HG03066 (cell line): Measurements from ENCODE around the gene TCF19.
A peak's percentile ranks its signal among the peaks of the same experiment; 100 is the strongest.
"Not testable (repeated sequence)": the region's sequence is repeated elsewhere in the genome, so short reads cannot be mapped to it uniquely, and the experiment has no call there.

ENCODE experiments used
- ATAC-seq: cut with Tn5 transposase; IDR thresholded peaks from one replicate; pipeline ENCODE4 v1.9.1; 2021; ENCODE audit warnings: low read depth; ENCODE audit not compliant: unreplicated experiment

TCF19 gene

DNA sequence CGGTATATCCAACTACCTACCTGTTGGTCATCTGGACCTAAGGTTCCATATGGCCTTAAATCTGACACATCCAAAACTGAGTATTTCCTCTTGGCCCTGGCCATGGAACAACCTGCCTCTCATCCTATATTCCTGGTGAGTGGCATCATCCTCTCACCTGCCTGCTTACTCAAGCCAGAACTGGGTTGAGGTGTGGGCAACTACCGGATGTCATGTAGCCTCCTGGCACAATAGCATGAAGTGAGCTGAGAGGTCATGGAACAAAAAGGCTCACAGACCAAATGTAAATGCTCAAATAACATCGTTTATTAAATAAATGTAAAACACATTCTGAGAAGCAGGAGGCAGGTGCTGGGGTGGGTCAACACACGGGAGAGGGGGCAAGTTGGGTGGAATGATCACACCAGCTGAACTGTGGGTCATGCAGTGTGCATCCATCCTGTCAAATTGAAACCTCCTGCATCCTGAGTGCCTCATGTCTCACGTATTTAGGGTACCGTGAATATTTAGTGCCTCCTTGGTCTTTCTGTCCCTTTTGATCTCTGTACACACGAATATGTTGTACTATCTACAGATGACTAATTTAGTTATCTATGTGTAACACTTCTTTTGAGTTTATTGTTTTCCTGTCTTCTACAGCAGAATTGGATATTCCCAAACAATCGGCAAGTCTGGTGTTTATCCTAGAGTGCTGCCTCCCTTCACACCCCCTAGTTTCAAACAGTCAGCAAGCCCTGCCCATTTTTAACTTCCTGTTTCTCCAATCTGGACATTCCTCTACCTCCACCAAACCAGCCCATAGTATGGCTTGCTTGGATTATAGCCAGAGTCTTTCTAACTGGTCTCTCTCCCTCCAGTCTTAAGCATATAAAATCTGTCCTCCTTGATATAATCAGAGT, 20.0 kb downstream of the TCF19 start:
- no peak for ATAC-seq

DNA sequence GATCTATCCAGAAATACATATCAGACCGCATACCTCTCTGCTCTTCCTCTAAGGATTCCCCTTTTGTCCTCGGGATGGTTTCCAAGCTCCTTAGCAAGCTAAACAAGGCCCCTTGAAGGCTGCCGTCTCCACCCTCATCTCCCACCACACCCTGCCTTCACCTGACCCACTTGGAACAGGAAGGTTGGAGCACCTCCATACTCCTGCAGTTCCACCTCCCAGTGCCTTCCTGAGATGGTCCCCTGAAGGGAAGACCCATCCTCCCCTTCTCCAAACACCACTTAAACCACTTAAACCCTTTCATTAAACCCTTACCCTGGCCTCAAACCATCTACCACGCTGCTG, 20.6 kb downstream of the TCF19 start:
- no peak for ATAC-seq

- ATAC-seq, result no peak
Measured at GRCh38 chr6:31179896-31180295, 21.5 kb downstream of the TCF19 start.

DNA sequence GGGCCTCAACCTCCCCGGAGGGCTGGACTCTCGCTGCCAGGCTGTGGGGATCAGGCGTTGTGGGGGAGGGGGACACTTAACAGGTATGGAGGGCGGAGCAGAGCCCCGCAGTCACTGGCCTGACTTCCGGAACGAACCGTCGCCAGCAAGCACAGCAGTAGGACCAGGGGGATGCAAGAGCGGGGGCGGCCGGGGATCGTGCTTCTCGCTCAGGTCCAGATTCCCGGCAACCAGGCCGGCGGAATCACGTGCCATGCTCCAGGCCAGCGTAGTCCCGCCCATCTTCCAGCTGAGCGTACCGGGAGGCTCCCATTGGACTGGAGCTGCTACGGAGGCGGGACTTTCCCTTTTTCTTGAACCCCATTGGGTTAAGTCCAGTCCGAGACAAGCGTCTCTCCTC, 22.1 kb downstream of the TCF19 start:
- no peak for ATAC-seq

DNA sequence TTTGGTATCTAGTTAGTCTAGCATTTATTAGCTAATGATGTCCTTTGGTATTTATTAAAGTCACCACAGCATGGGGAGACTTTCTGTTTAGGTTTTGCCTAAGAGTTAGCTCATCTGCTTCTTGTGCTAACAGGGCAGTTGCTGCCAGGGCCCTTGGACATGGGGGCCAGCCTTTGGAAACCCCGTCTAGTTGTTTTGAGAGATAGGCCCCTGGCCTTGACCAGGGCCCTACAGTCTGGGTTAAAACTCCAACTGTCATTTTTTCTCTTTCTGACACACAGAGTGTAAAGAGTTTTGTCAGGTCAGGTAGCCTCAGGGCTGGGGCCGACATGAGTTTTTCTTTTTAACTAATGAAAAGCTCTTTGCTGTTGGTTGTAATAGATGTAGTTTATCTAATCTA, 24.9 kb downstream of the TCF19 start:
- not testable (repeated sequence) for ATAC-seq

- ATAC-seq, result not testable (repeated sequence)
Measured at GRCh38 chr6:31183859-31184258, 25.5 kb downstream of the TCF19 start.

DNA sequence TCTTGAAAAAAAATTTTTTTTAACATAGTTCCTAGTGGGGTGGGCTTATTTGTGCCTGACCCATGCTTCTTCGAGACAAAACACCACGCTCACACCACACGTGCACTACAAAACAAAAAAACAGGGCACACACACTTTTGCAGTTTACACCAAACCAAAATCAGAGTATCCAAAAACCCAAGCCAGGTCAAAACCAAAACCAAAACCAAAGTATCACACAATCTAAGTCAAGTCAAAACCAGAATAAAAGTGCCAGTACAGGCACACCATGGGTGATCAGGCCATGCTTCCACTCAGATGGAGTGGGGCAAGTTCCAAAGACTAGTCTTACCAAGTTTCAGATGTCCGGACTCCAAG, 27.3 kb downstream of the TCF19 start:
- not testable (repeated sequence) for ATAC-seq

DNA sequence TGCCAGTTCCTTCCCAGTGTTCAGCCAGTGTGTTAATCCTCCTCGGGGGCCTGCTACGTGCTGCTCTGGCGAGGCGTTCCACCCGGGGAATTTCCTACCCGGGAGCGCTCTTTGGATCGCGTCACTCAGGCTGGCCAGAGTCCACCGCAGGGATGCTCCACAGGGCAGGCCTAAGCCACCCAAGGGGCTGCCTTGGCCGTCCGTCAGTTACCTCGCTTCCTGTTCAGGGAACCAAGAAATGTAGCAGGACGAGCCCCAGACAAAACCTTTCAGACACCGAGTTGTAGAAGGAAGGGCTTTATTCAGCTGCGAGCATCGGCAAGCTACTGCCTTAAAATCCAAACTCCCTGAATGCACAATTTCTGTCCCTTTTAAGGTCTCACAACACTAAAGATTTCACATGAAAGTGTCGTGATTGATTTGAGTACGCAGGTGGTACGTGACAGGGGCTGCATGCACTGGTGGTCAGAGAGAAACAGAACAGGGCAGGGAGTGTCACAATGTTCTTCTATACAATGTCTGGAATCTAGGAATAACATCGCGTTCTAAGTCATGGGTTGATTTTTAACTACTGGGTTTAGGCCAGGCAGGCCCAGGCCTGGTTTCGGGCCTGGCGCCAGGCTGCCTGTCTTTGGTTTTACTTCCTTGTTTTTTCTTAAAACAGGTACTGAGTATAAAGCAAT, 27.8 kb downstream of the TCF19 start:
- no peak for ATAC-seq

- no peak for ATAC-seq
Measured at GRCh38 chr6:31187780-31188194, 29.4 kb downstream of the TCF19 start.

DNA sequence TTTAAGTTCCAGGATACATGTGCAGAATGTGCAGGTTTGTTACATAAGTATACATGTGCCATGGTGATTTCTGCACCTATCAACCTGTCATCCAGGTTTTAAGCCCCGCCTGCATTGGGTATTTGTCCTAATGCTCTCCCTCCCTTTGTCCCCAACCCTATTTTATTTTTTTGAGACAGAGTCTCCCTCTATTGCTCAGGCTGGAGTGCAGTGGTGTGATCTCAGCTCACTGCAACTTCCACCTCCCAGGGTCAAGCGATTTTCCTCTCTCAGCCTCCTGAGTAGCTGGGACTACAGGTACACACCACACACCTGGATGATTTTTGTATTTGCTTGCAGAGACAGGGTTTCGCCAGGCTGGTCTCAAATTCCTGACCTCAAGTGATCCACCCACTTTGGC, 30.8 kb downstream of the TCF19 start:
- not testable (repeated sequence) for ATAC-seq

GRCh38 chr6:31190488-31190887, 32.1 kb downstream of the TCF19 start:
- ATAC-seq, result peak; percentile 52

DNA sequence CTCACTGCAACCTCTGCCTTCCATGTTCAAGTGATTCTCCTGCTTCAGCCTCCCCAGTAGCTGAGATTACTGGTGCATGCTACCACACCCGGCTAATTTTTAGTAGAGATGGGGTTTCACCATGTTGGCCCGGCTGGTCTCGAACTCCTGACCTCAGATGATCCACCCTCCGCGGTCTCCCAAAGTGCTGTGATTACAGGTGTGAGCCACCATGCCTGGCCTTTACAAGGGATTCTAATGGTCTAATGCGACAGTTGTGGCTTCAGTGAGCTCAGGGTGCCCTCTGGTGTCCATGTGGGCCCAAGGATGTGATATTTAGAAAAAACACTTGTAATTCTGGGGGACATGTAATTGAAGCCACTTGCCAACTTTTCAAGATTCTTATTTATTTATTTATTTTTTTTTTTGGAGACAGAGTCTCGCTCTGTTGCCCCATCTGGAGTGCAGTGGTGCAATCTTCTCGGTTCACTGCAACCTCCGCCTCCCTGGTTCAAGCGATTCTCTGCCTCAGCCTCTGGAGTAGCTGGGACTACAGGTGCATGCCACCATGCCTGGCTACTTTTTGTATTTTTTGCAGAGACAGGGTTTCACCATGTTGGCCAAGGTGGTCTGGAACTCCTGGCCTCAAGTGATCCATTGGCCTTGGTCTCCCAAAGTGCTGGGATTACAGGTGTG, 34.2 kb downstream of the TCF19 start:
- ATAC-seq, result not testable (repeated sequence)

GRCh38 chr6:31193206-31193605, 34.8 kb downstream of the TCF19 start:
- ATAC-seq, result no peak

DNA sequence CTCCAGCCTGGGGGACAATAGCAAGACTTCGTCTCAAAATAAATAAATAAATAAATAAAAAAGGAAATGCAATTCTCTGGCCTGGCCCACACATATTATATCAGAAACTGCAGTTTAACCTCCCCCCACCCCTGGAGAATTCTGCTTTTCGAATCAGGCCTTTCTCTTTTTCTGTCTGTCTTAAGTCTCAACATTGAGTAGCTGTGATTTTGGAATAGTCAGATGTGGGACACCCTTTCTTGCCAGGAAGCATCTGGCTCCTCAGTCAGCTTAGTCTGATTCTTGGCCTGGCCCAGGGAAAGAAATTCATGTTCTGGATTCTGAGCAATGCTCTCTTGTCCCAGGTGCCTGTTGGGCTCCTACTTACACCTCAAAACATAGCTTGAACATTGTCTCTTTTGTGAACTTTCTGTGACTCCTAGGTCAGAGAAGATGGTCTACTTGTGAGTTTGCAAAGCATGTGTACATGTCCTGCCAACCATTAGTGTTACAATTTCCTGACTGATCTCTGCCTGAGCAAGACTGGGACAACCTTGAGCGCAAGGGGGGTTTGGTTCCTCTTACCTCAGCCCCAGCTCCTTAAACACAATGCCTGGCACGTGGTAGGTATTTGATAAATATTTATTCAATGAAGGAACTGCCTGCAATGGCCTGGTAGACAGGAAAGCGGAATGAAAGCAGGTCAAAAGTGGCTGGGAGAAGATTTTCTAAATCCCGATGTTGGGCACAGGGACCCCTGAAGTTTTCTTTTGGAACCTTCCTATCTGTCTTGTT, 35.9 kb downstream of the TCF19 start:
- no peak for ATAC-seq

DNA sequence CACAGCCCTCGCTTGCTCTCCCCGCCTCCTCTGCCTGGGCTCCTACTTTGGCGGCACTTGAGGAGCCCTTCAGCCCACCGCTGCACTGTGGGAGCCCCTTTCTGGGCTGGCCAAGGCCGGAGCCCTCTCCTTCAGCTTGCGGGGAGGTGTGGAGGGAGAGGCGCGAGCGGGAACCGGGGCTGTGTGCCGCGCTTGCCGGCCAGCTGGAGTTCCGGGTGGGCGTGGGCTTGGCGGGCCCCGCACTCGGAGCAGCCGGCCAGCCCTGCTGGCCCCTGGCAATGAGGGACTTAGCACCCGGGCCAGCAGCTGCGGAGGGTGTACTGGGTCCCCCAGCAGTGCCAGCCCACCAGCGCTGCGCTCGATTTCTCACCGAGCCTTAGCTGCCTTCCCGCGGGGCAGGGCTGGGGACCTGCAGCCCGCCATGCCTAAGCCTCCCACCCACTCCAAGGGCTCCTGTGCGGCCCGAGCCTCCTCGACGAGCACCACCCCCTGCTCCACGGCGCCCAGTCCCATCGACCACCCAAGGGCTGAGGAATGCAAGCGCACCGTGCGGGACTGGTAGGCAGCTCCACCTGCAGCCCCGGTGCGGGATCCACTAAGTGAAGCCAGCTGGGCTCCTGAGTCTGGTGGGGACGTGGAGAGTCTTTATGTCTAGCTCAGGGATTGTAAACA, 37.1 kb downstream of the TCF19 start:
- not testable (repeated sequence) for ATAC-seq

DNA sequence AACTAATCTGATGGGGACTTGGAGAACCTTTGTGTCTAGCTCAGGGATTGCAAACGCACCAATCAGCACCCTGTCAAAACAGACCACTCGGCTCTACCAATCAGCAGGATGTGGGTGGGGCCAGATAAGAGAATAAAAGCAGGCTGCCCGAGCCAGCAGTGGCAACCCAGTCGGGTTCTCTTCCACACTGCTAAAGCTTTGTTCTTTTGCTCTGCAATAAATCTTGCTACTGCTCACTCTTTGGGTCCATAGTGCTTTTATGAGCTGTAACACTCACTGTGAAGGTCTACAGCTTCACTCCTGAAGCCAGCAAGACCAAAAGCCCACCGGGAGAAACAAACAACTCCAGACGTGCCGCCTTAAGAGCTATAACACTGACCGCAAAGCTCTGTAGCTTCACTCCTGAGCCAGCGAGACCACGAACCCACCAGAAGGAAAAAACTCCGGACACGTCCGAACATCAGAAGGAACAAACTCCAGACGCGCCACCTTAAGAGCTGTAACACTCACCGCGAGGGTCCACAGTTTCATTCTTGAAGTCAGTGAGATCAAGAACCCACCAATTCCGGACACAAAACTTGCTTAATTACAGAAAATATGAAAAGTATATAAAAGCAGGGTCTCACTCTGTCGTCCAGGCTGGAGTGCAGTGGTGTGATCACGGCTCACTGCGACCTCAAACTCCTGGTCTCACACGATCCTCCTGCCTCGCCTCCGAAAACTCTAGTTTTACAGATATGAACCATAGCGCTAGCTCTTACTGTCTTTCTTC, 38.0 kb downstream of the TCF19 start:
- ATAC-seq, result not testable (repeated sequence)

GRCh38 chr6:31197559-31198305, 39.3 kb downstream of the TCF19 start:
- ATAC-seq, result peak; percentile 64

DNA sequence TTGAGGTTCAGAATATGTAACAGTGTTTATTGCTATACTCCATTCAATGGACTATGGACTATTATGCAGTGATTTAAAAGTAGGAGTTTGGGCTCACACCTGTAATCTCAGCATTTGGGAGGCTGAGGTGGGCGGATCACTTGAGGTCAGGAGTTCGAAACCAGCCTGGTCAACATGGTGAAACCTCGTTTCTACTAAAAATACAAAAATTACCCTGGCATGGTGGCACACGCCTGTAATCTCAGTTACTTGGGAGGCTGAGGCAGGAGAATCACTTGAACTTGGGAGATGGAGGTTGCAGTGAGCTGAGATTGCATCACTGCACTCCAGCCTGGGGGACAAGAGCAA, 40.7 kb downstream of the TCF19 start:
- not testable (repeated sequence) for ATAC-seq
